WI38 (cell line): ENCODE results near the gene GCK.

Source experiments
- H3K4me3 ChIP-seq: 2 replicates; pipeline ENCODE4 v1.5.1; 2011; ENCODE audit warnings: low read depth, mild to moderate bottlenecking, control low read depth, low read length
- TF ChIP-seq, protein P1 (sequence below): IDR thresholded peaks from 2 replicates; pipeline ENCODE4 v1.5.1; 2012; ENCODE audit warnings: low read depth, mild to moderate bottlenecking, control low read depth, low read length

Gene GCK

DNA sequence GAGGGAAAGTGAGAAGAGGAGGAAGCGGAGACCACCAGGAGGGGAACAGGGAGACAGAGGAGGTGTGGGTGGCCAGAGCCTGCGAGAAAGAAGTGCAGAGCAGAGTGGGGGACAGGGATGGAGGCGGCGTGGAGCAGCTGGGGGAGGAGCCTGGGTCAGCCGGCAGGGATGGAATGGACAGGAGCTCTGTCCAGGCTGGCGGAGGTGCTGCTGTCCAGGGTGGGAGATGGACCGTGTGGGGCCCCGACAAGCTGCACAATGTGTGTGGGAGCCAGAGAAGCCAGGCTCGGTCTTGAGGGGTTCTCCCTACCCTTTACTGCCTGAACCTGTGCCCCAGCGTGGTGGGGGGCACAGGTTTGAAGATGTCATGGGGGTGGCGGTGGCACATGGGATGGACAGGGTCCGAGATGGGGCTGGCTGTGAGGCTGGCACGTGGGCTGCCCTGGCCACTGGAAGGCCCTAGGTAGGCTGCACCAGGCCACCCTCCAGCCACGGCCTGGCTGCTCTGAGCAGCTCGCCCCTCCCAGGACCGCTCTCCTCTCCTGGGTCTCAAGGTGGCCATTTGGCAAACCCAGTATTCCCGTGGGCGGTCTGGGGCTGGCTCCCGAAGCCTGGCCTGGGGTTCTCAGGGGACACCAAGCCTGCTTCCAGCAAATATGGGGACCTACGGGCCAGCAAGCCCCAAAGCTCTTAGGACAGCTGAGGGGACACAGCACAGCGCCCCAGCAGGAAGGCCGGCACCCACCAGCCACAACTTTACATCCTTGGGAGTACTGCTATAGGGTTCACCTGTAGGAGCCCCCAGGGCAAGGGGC lies 43.9 kb upstream of the GCK start:
- no peak overlapping the region for H3K4me3 ChIP-seq
- TF ChIP-seq, protein P1, sequence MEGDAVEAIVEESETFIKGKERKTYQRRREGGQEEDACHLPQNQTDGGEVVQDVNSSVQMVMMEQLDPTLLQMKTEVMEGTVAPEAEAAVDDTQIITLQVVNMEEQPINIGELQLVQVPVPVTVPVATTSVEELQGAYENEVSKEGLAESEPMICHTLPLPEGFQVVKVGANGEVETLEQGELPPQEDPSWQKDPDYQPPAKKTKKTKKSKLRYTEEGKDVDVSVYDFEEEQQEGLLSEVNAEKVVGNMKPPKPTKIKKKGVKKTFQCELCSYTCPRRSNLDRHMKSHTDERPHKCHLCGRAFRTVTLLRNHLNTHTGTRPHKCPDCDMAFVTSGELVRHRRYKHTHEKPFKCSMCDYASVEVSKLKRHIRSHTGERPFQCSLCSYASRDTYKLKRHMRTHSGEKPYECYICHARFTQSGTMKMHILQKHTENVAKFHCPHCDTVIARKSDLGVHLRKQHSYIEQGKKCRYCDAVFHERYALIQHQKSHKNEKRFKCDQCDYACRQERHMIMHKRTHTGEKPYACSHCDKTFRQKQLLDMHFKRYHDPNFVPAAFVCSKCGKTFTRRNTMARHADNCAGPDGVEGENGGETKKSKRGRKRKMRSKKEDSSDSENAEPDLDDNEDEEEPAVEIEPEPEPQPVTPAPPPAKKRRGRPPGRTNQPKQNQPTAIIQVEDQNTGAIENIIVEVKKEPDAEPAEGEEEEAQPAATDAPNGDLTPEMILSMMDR = no peak

DNA sequence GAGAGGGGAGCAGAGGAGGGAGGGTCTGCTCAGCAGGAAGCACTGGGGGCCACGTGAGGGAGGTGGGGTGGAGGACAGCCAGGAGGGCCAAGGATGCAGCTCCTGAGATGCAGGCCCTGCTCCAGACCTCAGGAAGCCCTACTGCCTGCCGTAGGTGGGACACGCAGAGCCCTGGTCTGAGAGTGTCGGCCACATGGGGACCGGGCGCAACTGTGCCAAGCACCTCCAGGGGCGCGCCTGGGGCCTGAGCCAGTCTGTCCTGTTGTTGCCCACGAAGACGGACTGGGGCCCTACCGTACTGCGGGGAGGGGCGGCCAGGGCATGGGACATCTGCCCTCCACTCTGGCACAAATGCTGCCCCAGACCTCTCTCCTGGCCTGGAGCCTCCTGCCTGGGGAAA lies 43.2 kb upstream of the GCK start:
- TF ChIP-seq, protein P1 = no peak
- H3K4me3 ChIP-seq = no peak overlapping the region

DNA sequence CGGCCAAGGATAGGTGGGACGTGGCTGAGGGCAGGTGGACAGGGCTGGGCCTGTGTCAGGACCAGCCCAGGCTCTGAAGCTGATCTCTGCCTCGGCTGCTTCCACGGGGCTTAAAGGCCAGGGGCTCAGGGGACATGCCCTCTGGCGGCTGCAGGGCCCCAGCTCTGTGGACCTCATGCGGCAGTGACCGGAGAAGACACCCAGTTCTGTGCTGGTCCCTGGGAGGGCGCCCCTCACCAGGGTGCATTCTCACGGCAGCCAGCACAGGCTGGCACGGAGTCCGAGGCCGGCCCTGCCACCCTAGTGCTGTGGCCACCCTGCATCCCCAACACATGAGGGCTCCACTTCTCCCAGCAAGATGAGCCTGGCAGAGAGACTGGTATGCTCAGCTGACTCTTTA lies 41.8 kb upstream of the GCK start:
- no peak overlapping the region for H3K4me3 ChIP-seq
- TF ChIP-seq, protein P1 = no peak

DNA sequence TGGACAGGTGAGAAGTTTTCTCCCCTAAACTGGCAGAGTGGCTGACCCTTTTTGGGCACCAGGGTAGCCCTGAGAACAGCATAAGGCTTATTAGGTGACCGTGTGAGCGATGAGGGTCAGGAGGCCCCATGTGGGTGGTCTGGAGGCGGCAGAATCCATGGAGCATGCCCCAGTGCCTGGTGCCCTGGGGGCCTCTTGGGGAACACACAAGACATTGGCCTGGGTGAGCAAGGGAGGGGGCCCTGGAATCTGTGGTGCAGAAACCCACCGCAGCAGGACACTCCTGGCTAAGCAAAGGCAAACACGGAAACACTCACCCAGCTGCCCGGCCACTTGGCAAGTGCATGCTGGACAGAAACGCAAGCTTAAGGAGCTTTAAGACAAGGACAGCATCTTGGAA lies 41.0 kb upstream of the GCK start:
- H3K4me3 ChIP-seq = no peak overlapping the region
- TF ChIP-seq, protein P1 = no peak

DNA sequence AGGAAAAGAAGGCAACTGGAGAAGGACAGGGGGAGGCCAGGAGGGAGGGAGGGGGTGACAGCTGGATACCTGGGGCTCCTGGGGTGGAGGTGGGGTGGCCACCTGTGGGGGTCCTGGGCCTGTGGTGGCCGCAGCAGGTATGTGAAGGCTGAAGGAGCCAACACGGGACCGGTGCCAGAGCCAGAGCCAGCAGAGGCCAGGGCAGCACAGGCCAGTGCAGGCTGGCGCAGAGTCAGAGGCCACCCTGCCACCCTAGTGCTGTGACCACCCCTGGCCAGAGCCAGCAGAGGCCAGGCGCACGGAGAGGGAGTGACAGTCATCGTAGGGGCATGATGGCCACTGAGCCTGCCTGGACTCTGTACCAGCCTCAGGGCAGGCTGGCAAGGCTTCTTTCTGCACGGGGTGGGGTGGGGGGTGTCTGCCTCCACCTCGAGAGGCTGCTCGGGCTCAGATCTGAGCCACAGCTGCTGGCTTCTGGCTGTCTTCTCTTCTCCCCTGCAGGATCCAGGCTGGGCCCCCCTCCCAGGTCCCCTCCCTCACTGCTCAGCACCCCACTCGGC lies 40.4 kb upstream of the GCK start:
- TF ChIP-seq, protein P1 = no peak

DNA sequence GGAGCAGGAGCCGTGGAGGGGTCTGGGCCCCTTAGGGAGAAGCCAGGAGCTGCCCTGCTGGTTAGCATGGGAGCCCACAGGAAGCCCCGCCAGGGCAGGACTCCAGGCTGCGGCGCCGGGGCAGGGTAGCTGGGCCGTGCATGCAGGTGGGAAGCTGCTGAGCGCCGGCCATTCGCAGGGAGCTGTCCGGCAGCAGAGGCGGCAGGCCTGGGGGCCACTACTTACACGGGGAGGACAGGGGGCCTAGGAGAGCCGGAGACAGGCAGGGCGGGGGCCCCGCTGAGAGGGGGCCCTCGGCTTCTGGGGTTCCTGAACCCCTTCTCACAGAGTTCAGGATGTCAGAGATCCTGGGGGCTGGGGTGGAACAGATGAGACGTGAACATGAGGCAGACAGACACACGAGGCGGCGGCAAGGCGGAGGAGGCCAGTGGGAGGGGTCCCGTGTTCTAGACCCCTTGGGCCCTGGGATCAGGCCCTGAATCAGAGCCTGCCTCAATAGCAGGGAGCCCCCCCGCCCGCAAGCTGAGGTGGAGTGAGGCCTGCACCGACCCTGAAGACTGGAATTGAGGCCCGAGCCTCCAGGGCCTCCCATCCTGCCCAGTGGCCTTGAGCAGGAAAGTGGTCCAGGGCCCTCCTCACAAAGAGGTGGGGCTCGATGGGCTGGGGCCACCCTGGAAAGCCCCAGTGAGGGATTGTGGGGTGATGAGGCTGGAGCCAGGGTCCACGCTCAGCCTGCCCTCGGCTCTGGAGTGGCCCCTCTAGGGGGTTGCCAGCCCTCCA lies 39.5 kb upstream of the GCK start:
- TF ChIP-seq, protein P1 = no peak
- H3K4me3 ChIP-seq = no peak overlapping the region

More for the DNA sequence above, 40.4 kb upstream of the GCK start:
- H3K4me3 ChIP-seq = no peak overlapping the region

DNA sequence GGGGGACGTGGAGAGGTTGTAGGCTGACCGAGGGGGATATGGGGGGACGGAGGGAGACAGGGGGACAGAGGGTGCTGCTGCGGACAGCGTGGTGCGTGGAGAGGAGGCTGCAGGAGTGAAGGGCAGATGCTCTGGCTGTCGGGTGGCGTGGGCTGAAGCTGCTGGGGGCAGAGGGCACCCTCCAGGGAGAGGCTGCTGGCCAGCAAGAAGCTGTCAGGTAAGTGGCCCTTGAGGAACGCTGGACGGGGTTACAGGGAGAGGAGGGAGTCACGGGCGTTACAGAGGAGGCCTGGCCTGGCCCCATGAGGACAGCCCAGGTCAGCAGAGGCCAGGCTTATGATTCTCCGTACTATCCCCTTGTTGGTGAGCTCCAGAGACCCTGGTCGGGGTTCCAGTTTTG lies 38.7 kb upstream of the GCK start:
- TF ChIP-seq, protein P1 = no peak

More for the DNA sequence above, 38.7 kb upstream of the GCK start:
- no peak overlapping the region for H3K4me3 ChIP-seq
